Heart left ventricle (tissue), 16 donors: Measurements from ENCODE around the gene RGS7. TPM values are rescaled to one million over a fixed set of nuclear protein-coding genes. Genes with fewer than 3 reads are reported as not detected.

Source experiments
- ATAC-seq, 4 donors: fragments of 200-7000 bp; cut with Tn5 transposase; one replicate each; pipeline ENCODE4 v1.9.1; 2020 to 2022; ENCODE audit warnings: moderate library complexity in 4 of 4, mild to moderate bottlenecking in 3 of 4, moderate number of reproducible peaks in 1 of 4
- DNase-seq, 5 donors: peaks; one replicate each; pipeline ENCODE4 v3.0.0-alpha.2; 2020
- H3K27ac ChIP-seq, 12 donors: fragments of 200-600 bp; sonication (generic) in 4 of 12; one replicate each; pipeline versions ENCODE4 v1.5.0 to v1.8.0; 2016 to 2022; ENCODE audit warnings: mild to moderate bottlenecking in 2 of 12
- H3K27me3 ChIP-seq, 9 donors: fragments of 200-600 bp; sonication (generic) in 2 of 9; one replicate each; pipeline versions ENCODE4 v1.5.1 to v1.8.0; 2016 to 2022; ENCODE audit warnings: mild to moderate bottlenecking in 3 of 9
- H3K36me3 ChIP-seq, 9 donors: fragments of 200-600 bp; sonication (generic) in 2 of 9; one replicate each; pipeline versions ENCODE4 v1.5.0 to v1.8.0; 2018 to 2022; ENCODE audit warnings: mild to moderate bottlenecking in 2 of 9
- H3K4me1 ChIP-seq, 12 donors: fragments of 200-600 bp; sonication (generic) in 4 of 12; one replicate each; pipeline versions ENCODE4 v1.5.0 to v1.8.0; 2016 to 2022; ENCODE audit warnings: mild to moderate bottlenecking in 3 of 12
- H3K4me3 ChIP-seq, 12 donors: fragments of 200-600 bp; sonication (generic) in 4 of 12; one replicate each; pipeline versions ENCODE4 v1.5.0 to v1.8.0; 2017 to 2022; ENCODE audit warnings: mild to moderate bottlenecking in 9 of 12, moderate library complexity in 4 of 12
- H3K9me3 ChIP-seq, 12 donors: fragments of 200-600 bp; sonication (generic) in 4 of 12; one replicate each; pipeline versions ENCODE4 v1.5.0 to v1.8.0; 2016 to 2022; ENCODE audit warnings: mild to moderate bottlenecking in 1 of 12
- POLR2A ChIP-seq, 2 donors: fragments of 450-650 bp; IDR thresholded peaks; one replicate each; pipeline ENCODE4 v1.6.1; 2017; ENCODE audit warnings: antibody characterized with exemption in 2 of 2, mild to moderate bottlenecking in 2 of 2, moderate library complexity in 2 of 2
- WGBS, 4 donors: extraction: QIAGEN DNeasy Blood & Tissue Kit in 2 of 4; methylation state at CpG; one replicate each; pipeline versions ENCODE4 v1.1.5 to v1.1.7; 2013 to 2018; 5-methylcytosine and 5-hydroxymethylcytosine counted together
- intact Hi-C, 10 donors: fragments of 100-400 bp; cut with DNase I; formaldehyde crosslinking; loops; one replicate each; pipeline versions ENCODE4 v1.11.1 to v1.14.2; 2022
- polyA plus RNA-seq, 2 donors: library from polyadenylated mRNA; stranded (reverse); fragments of 200-250 nt; gene quantifications; one replicate each; pipeline ENCODE4 v1.2.3, GENCODE V29; 2013
- total RNA-seq, 9 donors: library from RNA; depleted of rRNA in 2 of 9; stranded (reverse); fragments of >200 nt in 2 of 9; fragmentation: NEBNext Ultra II Directional in 3 of 9; extraction: Animal tissue kit (Norgen Biotek cat#: 25700) in 3 of 9; gene quantifications; one replicate each; pipeline versions ENCODE4 v1.1.0 to v1.2.4, GENCODE V29; 2016 to 2023
- TF ChIP-seq, protein P1 (sequence below), 12 donors: fragments of 200-600 bp; sonication (generic) in 4 of 12; IDR thresholded peaks; one replicate each; pipeline versions ENCODE4 v1.5.0 to v1.8.0; 2018 to 2022; ENCODE audit warnings: antibody characterized with exemption in 12 of 12, mild to moderate bottlenecking in 5 of 12
- donor health status: ischemic (EF 13 %, LVEDD 7.1; RV severe dilation, severe dysfunction).
- donor health status: healthy with polysubstance abuse.
- donor health status: DM: no; HTN: yes; CAD: no.
- donor health status: DM: no; HTN: no; CAD: no.
- donor health status: ischemic (EF 25% LVEDD 6.9; RV normal size, moderate dysfunction).
- donor health status: ischemic (EF 25% LVEDD 5.7; RV mildly dilated, moderate dysfunction).
- donor health status: healthy.
- donor health status: DM: yes; HTN: yes; CAD: no.
- donor health status: ischemic (EF 35%, LVEDD 5.7; RV mildly dilated, moderate dysfunction).
- donor health status: nonischemic (EF 11% LVEDD 7.7; RV severe dilation, severe dysfunction).
- donor health status: DM: yes; HTN: yes; CAD: no.
- donor health status: PGD.
- donor health status: ischemic (EF 29% LVEDD 5.4; RV normal size, mild dysfunction).
- donor health status: nonischemic (EF 23%, LVEDD 6.1; RV moderate dilation, normal function).

The RGS7 gene
- total and polyA plus RNA-seq, 11 donors: not detected

DNA sequence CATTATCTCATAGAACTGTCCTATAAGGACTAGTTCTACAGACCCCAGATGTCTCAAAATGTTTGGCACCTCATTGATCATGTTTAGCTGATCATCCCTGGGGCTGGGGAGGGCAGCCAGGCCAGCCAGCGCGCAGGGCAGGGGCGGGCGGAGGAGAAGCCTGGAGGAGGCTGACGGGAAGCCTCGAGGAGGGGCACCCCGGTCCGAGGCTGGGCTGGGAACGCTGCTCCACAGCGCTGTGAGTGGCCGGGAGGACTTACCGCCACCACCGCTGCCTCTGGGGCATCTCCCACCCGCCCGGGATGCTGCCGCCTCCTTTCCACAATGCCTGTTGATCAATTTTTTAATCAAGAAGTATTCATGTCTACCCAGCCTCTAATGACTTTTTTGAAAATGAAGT, 585.6 kb downstream of the RGS7 start:
- no peaks in the 10 kb centered on the region for H3K36me3 ChIP-seq
- H3K4me1 ChIP-seq: no peaks in the 10 kb centered on the region
- TF ChIP-seq, protein P1, sequence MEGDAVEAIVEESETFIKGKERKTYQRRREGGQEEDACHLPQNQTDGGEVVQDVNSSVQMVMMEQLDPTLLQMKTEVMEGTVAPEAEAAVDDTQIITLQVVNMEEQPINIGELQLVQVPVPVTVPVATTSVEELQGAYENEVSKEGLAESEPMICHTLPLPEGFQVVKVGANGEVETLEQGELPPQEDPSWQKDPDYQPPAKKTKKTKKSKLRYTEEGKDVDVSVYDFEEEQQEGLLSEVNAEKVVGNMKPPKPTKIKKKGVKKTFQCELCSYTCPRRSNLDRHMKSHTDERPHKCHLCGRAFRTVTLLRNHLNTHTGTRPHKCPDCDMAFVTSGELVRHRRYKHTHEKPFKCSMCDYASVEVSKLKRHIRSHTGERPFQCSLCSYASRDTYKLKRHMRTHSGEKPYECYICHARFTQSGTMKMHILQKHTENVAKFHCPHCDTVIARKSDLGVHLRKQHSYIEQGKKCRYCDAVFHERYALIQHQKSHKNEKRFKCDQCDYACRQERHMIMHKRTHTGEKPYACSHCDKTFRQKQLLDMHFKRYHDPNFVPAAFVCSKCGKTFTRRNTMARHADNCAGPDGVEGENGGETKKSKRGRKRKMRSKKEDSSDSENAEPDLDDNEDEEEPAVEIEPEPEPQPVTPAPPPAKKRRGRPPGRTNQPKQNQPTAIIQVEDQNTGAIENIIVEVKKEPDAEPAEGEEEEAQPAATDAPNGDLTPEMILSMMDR (IDR thresholded peaks at IDR 0.05): no peak
- H3K4me3 ChIP-seq: no peak overlapping the region
- no peaks in the 10 kb centered on the region for H3K27me3 ChIP-seq
- no peak overlapping the region for H3K27ac ChIP-seq
- intact Hi-C loops: no loop called here
- H3K9me3 ChIP-seq: no peaks in the 10 kb centered on the region
- DNase-seq (no peak), ATAC-seq (no peak)
- 87 to 92% (median 90%) methylated on average over 16 of the region's 16 CpGs for WGBS, 4 donors

- intact Hi-C loops: no loop called here
These were observed 588.0 kb downstream of the RGS7 start for GRCh38 chr1:240768979-240769378.

DNA sequence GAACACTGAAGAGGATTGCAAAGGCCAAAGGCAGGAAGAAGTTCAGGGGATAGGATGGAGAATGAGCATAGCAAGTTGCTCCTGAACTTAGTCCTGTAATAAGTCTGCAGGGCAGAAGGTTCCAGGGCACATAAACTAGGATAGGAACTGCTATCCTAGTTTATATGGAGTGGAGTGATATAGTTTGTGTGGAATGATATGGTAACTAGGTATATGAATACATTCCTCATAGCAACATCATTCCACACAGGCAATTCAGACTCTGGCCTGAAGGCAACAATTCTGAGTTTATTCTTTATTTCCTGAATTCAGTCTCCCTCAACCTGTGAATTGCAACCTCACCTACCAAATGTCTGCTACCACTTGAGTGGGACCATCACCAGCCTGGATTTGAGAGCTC, 590.2 kb downstream of the RGS7 start:
- intact Hi-C loops: no loop called here
- no peaks in the 10 kb centered on the region for H3K27me3 ChIP-seq

More at GRCh38 chr1:240768979-240769378, 588.0 kb downstream of the RGS7 start:
- DNase-seq (no peak), ATAC-seq (no peak)
- no peak for TF ChIP-seq POLR2A (IDR thresholded peaks at IDR 0.05)
- TF ChIP-seq, protein P1 (IDR thresholded peaks at IDR 0.05): no peak
- WGBS, 4 donors: 82 to 89% (median 86%) methylated on average over 4 of the region's 4 CpGs
- H3K27me3 ChIP-seq: no peaks in the 10 kb centered on the region
- H3K4me1 ChIP-seq: no peaks in the 10 kb centered on the region
- H3K9me3 ChIP-seq: no peaks in the 10 kb centered on the region
- H3K27ac ChIP-seq: no peak overlapping the region
- no peaks in the 10 kb centered on the region for H3K36me3 ChIP-seq
- no peak overlapping the region for H3K4me3 ChIP-seq

DNA sequence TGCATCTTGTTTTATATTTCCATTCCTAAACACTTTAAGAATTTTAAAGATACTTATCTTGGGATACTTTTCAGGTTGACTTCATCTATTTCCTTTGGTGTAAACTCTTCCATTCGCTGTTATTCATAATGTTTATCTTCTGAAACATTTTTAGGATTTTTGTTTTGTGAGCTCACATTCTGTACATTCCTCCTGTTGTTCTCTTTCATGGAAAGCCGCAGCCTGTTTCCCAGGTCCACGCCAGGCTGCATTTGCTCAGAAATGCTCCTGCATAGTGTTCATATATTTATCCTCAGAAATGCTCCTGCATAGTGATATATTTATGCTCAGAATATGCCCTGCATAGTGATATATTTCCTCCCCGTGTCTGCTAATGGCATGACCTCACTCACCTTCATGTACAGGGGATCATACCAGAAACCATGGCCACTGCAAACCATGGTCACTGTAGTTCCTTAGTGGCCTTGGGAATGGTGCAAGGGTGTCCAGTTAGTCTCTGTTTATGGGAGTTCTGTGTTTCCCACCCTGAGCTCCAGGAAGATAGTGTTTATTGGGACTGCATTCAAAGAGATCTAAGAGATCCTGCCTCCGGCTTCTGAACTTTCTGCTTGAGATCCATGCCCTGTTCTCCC, 591.2 kb downstream of the RGS7 start:
- WGBS, 4 donors: 38 to 58% (median 50%) methylated on average over 5 of the region's 5 CpGs
- Histone ChIP-seq H3K4me1 (no peaks in the 10 kb centered on the region), H3K9me3 (no peaks in the 10 kb centered on the region), H3K36me3 (no peaks in the 10 kb centered on the region), H3K4me3 (no peak overlapping the region), H3K27me3 (no peaks in the 10 kb centered on the region), H3K27ac (no peak overlapping the region)
- no peak for ATAC-seq
- intact Hi-C loops: no loop called here
- TF ChIP-seq POLR2A (IDR thresholded peaks at IDR 0.05): no peak
- TF ChIP-seq, protein P1 (IDR thresholded peaks at IDR 0.05): no peak
- DNase-seq: no peak

More for the DNA sequence above, 590.2 kb downstream of the RGS7 start:
- Histone ChIP-seq H3K4me1 (no peaks in the 10 kb centered on the region), H3K9me3 (no peaks in the 10 kb centered on the region), H3K36me3 (no peaks in the 10 kb centered on the region), H3K27ac (no peak overlapping the region), H3K4me3 (no peak overlapping the region)
- TF ChIP-seq, protein P1 (IDR thresholded peaks at IDR 0.05): no peak
- TF ChIP-seq POLR2A (IDR thresholded peaks at IDR 0.05): no peak
- DNase-seq (no peak), ATAC-seq (no peak)
